Superior temporal gyrus (tissue), 1 donor: Measurements from ENCODE around the gene DDX51.

ENCODE experiments used
- DNase-seq: peaks from one replicate; pipeline ENCODE4 v3.0.0-alpha.2; 2016; ENCODE audit errors: extremely low spot score

Gene DDX51

GRCh38 chr12:132179431-132180362 lies 35.6 kb upstream of the DDX51 start:
- no peak for DNase-seq

GRCh38 chr12:132178801-132179401 lies 34.8 kb upstream of the DDX51 start:
- no peak for DNase-seq

GRCh38 chr12:132178316-132178715 lies 34.2 kb upstream of the DDX51 start:
- DNase-seq: no peak

GRCh38 chr12:132176920-132177551 lies 32.9 kb upstream of the DDX51 start:
- no peak for DNase-seq

- DNase-seq: no peak
Observed at GRCh38 chr12:132176385-132176919, 32.3 kb upstream of the DDX51 start.

- DNase-seq: no peak
Observed at GRCh38 chr12:132175496-132176384, 31.6 kb upstream of the DDX51 start.

GRCh38 chr12:132174839-132175490 lies 30.8 kb upstream of the DDX51 start:
- no peak for DNase-seq

- no peak for DNase-seq
Observed at GRCh38 chr12:132174015-132174838, 30.1 kb upstream of the DDX51 start.

- no peak for DNase-seq
Observed at GRCh38 chr12:132173135-132174014, 29.3 kb upstream of the DDX51 start.

- no peak for DNase-seq
Observed at GRCh38 chr12:132172619-132173018, 28.5 kb upstream of the DDX51 start.

GRCh38 chr12:132171968-132172521 lies 27.9 kb upstream of the DDX51 start:
- DNase-seq: no peak

- no peak for DNase-seq
Observed at GRCh38 chr12:132171293-132171967, 27.3 kb upstream of the DDX51 start.

GRCh38 chr12:132170637-132171292 lies 26.6 kb upstream of the DDX51 start:
- DNase-seq: no peak

GRCh38 chr12:132170094-132170636 lies 26.0 kb upstream of the DDX51 start:
- DNase-seq: no peak

- no peak for DNase-seq
Observed at GRCh38 chr12:132169376-132169775, 25.3 kb upstream of the DDX51 start.

GRCh38 chr12:132168311-132169031 lies 24.4 kb upstream of the DDX51 start:
- no peak for DNase-seq
